DND-41 (cell line): Measurements from ENCODE around the gene DDX24.

Experiments used
- ATAC-seq: fragments of 200-7000 bp; cut with Tn5 transposase; 3 replicates; pipeline ENCODE4 v1.9.1; 2021; ENCODE audit warnings: low read depth; ENCODE audit not compliant: insufficient read depth
- DNase-seq: peaks from one replicate; pipeline ENCODE4 v3.0.0-alpha.2; 2020
- H2AFZ ChIP-seq: 2 replicates; pipeline ENCODE4 v1.6.0; 2012; ENCODE audit warnings: low read depth, low read length
- H3K27ac ChIP-seq: 2 replicates; pipeline ENCODE4 v1.5.1; 2012; ENCODE audit warnings: low read length, inconsistent platforms
- H3K27me3 ChIP-seq: fragments of 200-600 bp; sonication (generic); 2 replicates; pipeline ENCODE4 v1.6.0; 2012; ENCODE audit warnings: low read length, mild to moderate bottlenecking, inconsistent platforms; ENCODE audit not compliant: insufficient read depth, poor library complexity
- H3K36me3 ChIP-seq: 2 replicates; pipeline ENCODE4 v1.5.1; 2012; ENCODE audit warnings: low read length, inconsistent platforms; ENCODE audit not compliant: insufficient read depth
- H3K4me1 ChIP-seq: 2 replicates; pipeline ENCODE4 v1.5.1; 2012; ENCODE audit warnings: mild to moderate bottlenecking, low read length; ENCODE audit not compliant: insufficient read depth
- H3K4me2 ChIP-seq: 2 replicates; pipeline ENCODE4 v1.6.0; 2012; ENCODE audit warnings: mild to moderate bottlenecking, moderate library complexity, low read length, inconsistent platforms; ENCODE audit not compliant: insufficient read depth
- H3K4me3 ChIP-seq, 2 experiments: fragments of 200-600 bp in 1 of 2; shearing (Covaris generic) in 1 of 2; 2 replicates each; pipeline ENCODE4 v1.5.1; 2012 to 2016; ENCODE audit warnings: inconsistent platforms in 2 of 2, low read length in 2 of 2, mild to moderate bottlenecking in 2 of 2, low read depth in 1 of 2, moderate library complexity in 1 of 2
- H3K79me2 ChIP-seq: 2 replicates; pipeline ENCODE4 v1.6.0; 2012; ENCODE audit warnings: low read length, inconsistent platforms; ENCODE audit not compliant: insufficient read depth
- H3K9ac ChIP-seq: 2 replicates; pipeline ENCODE4 v1.6.0; 2012; ENCODE audit warnings: low read depth, mild to moderate bottlenecking, inconsistent platforms, low read length, moderate library complexity
- H3K9me3 ChIP-seq: 2 replicates; pipeline ENCODE4 v1.5.1; 2012; ENCODE audit warnings: low read length, moderate library complexity, mild to moderate bottlenecking, inconsistent platforms; ENCODE audit not compliant: insufficient read depth, severe bottlenecking
- H4K20me1 ChIP-seq: 2 replicates; pipeline ENCODE4 v1.6.0; 2012; ENCODE audit warnings: low read length; ENCODE audit not compliant: insufficient read depth
- EZH2 ChIP-seq: IDR thresholded peaks from 3 replicates; pipeline ENCODE4 v1.6.1; 2012; ENCODE audit warnings: borderline replicate concordance, low read depth, mild to moderate bottlenecking, moderate library complexity, low read length, inconsistent platforms; ENCODE audit not compliant: severe bottlenecking
- TF ChIP-seq, protein P1 (sequence below): IDR thresholded peaks from 2 replicates; pipeline ENCODE4 v1.5.1; 2012; ENCODE audit warnings: borderline replicate concordance, low read length, moderate library complexity, mild to moderate bottlenecking; ENCODE audit not compliant: poor library complexity, severe bottlenecking; ENCODE audit errors: extremely low read depth

Gene DDX24

DNA sequence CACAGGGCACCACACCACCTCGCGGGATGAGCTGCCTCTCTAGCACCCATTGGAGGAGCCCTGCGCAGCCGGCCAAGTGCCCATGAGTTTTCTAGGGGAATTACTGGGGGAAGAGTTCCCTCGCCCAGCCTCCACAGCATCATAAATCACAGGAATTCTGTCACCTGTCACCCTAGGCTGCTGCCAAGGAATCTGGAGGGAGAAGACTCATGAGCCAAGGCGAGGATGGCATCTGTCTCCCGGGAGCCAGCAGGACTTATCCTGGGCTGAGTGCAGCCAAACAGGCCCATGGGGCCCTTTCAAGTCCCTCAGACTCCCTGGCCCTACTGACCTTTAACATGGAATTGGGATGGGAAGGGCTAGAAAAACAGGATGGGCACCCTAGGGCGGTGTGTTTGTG, 62.7 kb downstream of the DDX24 start:
- Histone ChIP-seq H3K4me2 (no peak overlapping the region), H3K4me1 (no peaks in the 10 kb centered on the region)
- TF ChIP-seq, protein P1, sequence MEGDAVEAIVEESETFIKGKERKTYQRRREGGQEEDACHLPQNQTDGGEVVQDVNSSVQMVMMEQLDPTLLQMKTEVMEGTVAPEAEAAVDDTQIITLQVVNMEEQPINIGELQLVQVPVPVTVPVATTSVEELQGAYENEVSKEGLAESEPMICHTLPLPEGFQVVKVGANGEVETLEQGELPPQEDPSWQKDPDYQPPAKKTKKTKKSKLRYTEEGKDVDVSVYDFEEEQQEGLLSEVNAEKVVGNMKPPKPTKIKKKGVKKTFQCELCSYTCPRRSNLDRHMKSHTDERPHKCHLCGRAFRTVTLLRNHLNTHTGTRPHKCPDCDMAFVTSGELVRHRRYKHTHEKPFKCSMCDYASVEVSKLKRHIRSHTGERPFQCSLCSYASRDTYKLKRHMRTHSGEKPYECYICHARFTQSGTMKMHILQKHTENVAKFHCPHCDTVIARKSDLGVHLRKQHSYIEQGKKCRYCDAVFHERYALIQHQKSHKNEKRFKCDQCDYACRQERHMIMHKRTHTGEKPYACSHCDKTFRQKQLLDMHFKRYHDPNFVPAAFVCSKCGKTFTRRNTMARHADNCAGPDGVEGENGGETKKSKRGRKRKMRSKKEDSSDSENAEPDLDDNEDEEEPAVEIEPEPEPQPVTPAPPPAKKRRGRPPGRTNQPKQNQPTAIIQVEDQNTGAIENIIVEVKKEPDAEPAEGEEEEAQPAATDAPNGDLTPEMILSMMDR, result no peak

DNA sequence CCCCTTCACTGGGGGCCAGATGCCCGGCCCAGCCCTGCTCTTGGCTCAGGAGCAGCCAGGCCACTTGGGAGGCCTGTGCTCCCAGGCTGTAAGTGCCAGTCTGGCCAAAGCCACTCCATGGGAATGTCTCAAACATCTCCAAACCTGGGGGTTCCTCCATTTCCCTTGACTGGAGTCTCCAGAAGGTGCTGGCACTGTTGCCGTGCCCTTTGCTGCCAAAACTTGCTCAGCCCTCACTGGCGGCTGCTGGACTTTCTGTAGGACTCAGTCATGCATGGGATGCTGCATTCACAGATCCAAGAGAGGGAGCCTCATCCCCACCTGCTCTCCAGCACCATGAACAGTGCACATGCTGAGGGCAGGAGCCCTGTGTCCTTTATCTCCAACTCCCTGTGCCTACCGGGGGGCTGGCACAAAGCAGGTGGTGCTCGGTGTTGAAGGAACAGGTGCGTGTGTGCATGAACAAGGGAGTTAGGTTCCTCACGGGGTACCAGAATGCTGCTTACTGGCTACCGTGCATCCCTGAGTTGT, 64.5 kb downstream of the DDX24 start:
- Histone ChIP-seq H2AFZ (no peak overlapping the region), H3K4me2 (no peak overlapping the region), H3K79me2 (no peaks in the 10 kb centered on the region), H4K20me1 (peaks cover 4% of the 10 kb centered on the region; the same call in 1 of the 2 replicates), H3K9ac (no peak overlapping the region), H3K27ac (no peak overlapping the region), H3K36me3 (no peaks in the 10 kb centered on the region), H3K4me3 (no peak overlapping the region), H3K4me1 (no peaks in the 10 kb centered on the region), H3K9me3 (no peaks in the 10 kb centered on the region), H3K27me3 (peaks cover 5% of the 10 kb centered on the region)
- ATAC-seq (no peak), DNase-seq (no peak)
- TF ChIP-seq, protein P1, result no peak

More for the DNA sequence above, 62.7 kb downstream of the DDX24 start:
- Histone ChIP-seq H3K27me3 (peaks cover 10% of the 10 kb centered on the region), H3K4me3 (no peak overlapping the region), H3K9ac (no peak overlapping the region), H3K36me3 (no peaks in the 10 kb centered on the region), H3K27ac (no peak overlapping the region), H3K79me2 (no peaks in the 10 kb centered on the region), H2AFZ (no peak overlapping the region), H3K9me3 (no peaks in the 10 kb centered on the region), H4K20me1 (peaks cover 6% of the 10 kb centered on the region; the same call in 1 of the 2 replicates)
- ATAC-seq (no peak), DNase-seq (no peak)

DNA sequence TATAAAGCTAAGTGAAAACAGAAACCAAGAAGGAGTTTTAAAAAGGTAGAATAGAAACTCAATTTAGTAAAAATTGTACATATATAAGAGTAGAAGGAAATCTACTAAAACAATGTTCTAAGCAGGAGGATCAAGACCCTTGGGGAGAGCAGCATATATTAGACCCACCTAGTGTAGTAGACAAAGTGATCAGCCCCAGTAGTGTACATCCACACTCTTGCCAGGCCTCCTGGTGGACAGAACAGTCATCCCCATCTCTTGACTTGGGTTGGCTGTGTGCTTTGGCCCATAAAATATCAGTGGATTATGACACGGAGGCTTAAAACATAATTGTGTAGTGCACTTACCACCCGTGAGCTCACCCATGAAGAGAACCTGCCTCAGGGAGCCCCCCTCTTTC, 65.8 kb downstream of the DDX24 start:
- no peak for DNase-seq
- H3K9ac ChIP-seq, result no peak overlapping the region
- ATAC-seq, result no peak
- no peaks in the 10 kb centered on the region for H3K36me3 ChIP-seq
- no peak overlapping the region for H2AFZ ChIP-seq
- no peaks in the 10 kb centered on the region for H3K9me3 ChIP-seq
- H3K27ac ChIP-seq, result no peak overlapping the region
- TF ChIP-seq, protein P1, result no peak
- no peak for TF ChIP-seq EZH2
- H3K4me2 ChIP-seq, result no peak overlapping the region
- peaks cover 5% of the 10 kb centered on the region for H3K27me3 ChIP-seq
- no peaks in the 10 kb centered on the region for H3K79me2 ChIP-seq
- peaks cover 2% of the 10 kb centered on the region; the same call in 1 of the 2 replicates for H4K20me1 ChIP-seq
- H3K4me1 ChIP-seq, result no peaks in the 10 kb centered on the region
- no peak overlapping the region for H3K4me3 ChIP-seq

DNA sequence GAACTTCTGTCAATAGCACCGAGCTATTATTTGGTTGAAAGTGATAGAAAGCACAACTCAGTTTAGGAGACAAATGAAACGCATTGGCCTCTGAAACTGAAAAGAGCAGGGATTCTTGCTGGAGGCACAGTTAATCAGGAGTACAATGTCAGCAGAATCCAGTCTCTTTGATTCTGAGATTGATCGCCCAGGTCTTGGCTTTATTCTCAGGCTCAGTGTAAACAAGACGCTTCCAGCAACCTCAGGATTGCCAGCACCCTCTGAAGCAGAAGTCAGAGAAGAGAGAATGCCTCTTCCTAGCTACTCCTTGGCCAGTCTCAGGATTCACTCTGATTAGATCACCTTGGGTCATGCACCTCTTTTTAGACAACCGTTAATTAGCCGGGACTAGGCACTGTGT, 66.6 kb downstream of the DDX24 start:
- TF ChIP-seq, protein P1, result no peak
- TF ChIP-seq EZH2, result no peak
- Histone ChIP-seq H3K4me3 (no peak overlapping the region), H3K9ac (no peak overlapping the region), H3K27me3 (peaks cover 5% of the 10 kb centered on the region), H3K27ac (no peak overlapping the region), H4K20me1 (peaks cover 2% of the 10 kb centered on the region; the same call in 1 of the 2 replicates), H3K79me2 (no peaks in the 10 kb centered on the region), H3K4me1 (no peaks in the 10 kb centered on the region), H3K9me3 (no peaks in the 10 kb centered on the region), H2AFZ (no peak overlapping the region), H3K4me2 (no peak overlapping the region), H3K36me3 (no peaks in the 10 kb centered on the region)
- no peak for ATAC-seq
- no peak for DNase-seq
